WTC11 (cell line): ENCODE measurements around the gene BET1. TPM values are rescaled to one million over a fixed set of nuclear protein-coding genes. Genes with fewer than 3 reads are reported as not detected.

Source experiments
- ATAC-seq: fragments of 200-7000 bp; cut with Tn5 transposase; 2 replicates; pipeline ENCODE4 v1.10.0; 2021; ENCODE audit warnings: mild to moderate bottlenecking, moderate library complexity
- CTCF ChIA-PET: fragments of 300-600 bp; sonication (Branson Sonifier 250); formaldehyde crosslinking; loops from one replicate; lab custom pipeline; 2021; ENCODE audit warnings: antibody characterized with exemption; lab: Charles Lee
- POLR2A ChIA-PET: fragments of 350-600 bp; sonication (Branson Sonifier 250); formaldehyde crosslinking; loops from one replicate; lab custom pipeline; 2021; ENCODE audit warnings: antibody characterized with exemption; lab: Charles Lee
- DNase-seq: peaks from one replicate; pipeline ENCODE4 v3.0.0; 2021; ENCODE audit warnings: low spot score
- H3K27ac Mint-ChIP-seq: 2 replicates; pipeline ENCODE4 v1.8.0; 2021; ENCODE audit warnings: mixed read lengths
- H3K27me3 Mint-ChIP-seq: 2 replicates; pipeline ENCODE4 v1.8.0; 2021; ENCODE audit warnings: low read depth, mild to moderate bottlenecking, moderate library complexity, mixed read lengths
- H3K36me3 Mint-ChIP-seq: 2 replicates; pipeline ENCODE4 v1.8.0; 2021; ENCODE audit warnings: mixed read lengths
- H3K4me1 Mint-ChIP-seq: 2 replicates; pipeline ENCODE4 v1.8.0; 2022; ENCODE audit warnings: mixed read lengths
- H3K4me3 Mint-ChIP-seq: 2 replicates; pipeline ENCODE4 v1.8.0; 2021; ENCODE audit warnings: mild to moderate bottlenecking, moderate library complexity, mixed read lengths
- H3K9me3 Mint-ChIP-seq: 2 replicates; pipeline ENCODE4 v1.8.0; 2021; ENCODE audit warnings: mixed read lengths
- KAT7 ChIP-seq: sonication (generic); formaldehyde crosslinking; IDR thresholded peaks from 2 replicates; pipeline ENCODE4 v1.8.1; 2023; ENCODE audit warnings: missing genetic modification reagents, mild to moderate bottlenecking, borderline replicate concordance
- MYBL2 ChIP-seq: sonication (generic); formaldehyde crosslinking; IDR thresholded peaks from 2 replicates; pipeline ENCODE4 v1.8.1; 2023; ENCODE audit warnings: mild to moderate bottlenecking, moderate library complexity, missing genetic modification reagents
- NFYB ChIP-seq: sonication (generic); formaldehyde crosslinking; conservative IDR thresholded peaks from 2 replicates; pipeline ENCODE4 v1.8.0; 2022; ENCODE audit warnings: low read depth, missing genetic modification reagents
- SP1 ChIP-seq: sonication (generic); formaldehyde crosslinking; conservative IDR thresholded peaks from 2 replicates; pipeline ENCODE4 v1.8.1; 2022; ENCODE audit warnings: missing genetic modification reagents
- TCF7 ChIP-seq: sonication (generic); formaldehyde crosslinking; IDR thresholded peaks from 2 replicates; pipeline ENCODE4 v1.8.0; 2022; ENCODE audit warnings: mild to moderate bottlenecking, low read depth, missing genetic modification reagents, moderate library complexity
- ZNF121 ChIP-seq: sonication (generic); formaldehyde crosslinking; IDR thresholded peaks from 2 replicates; pipeline ENCODE4 v1.8.0; 2023; ENCODE audit warnings: missing genetic modification reagents
- ZNF138 ChIP-seq: sonication (generic); formaldehyde crosslinking; conservative IDR thresholded peaks from 2 replicates; pipeline ENCODE4 v1.8.1; 2022; ENCODE audit warnings: mild to moderate bottlenecking, moderate library complexity, missing genetic modification reagents
- ZNF263 ChIP-seq: sonication (generic); formaldehyde crosslinking; IDR thresholded peaks from 2 replicates; pipeline ENCODE4 v1.8.1; 2022; ENCODE audit warnings: low read depth, mild to moderate bottlenecking, moderate library complexity, missing genetic modification reagents
- ZNF396 ChIP-seq: fragments of 250-450 bp; sonication (Bioruptor Pico); IDR thresholded peaks from 2 replicates; pipeline ENCODE4 v1.8.0; 2021; ENCODE audit warnings: mild to moderate bottlenecking, moderate library complexity, borderline replicate concordance
- ZNF671 ChIP-seq: fragments of 250-450 bp; sonication (Bioruptor Pico); IDR thresholded peaks from 2 replicates; pipeline ENCODE4 v1.8.0; 2021; ENCODE audit warnings: mild to moderate bottlenecking
- total RNA-seq: library from RNA; stranded (reverse); gene quantifications from 3 replicates; pipeline ENCODE4 v1.2.3, GENCODE V29; 2021
- TF ChIP-seq, protein P1 (sequence below): sonication (generic); formaldehyde crosslinking; conservative IDR thresholded peaks from 2 replicates; pipeline ENCODE4 v1.8.1; 2022; ENCODE audit warnings: mild to moderate bottlenecking, missing genetic modification reagents
- TF ChIP-seq, protein P2 (sequence below): sonication (generic); formaldehyde crosslinking; IDR thresholded peaks from 2 replicates; pipeline ENCODE4 v1.8.1; 2022; ENCODE audit warnings: low read depth, mild to moderate bottlenecking, moderate library complexity, missing genetic modification reagents, borderline replicate concordance
- TF ChIP-seq, protein P3 (sequence below): sonication (generic); formaldehyde crosslinking; IDR thresholded peaks from 2 replicates; pipeline ENCODE4 v1.8.0; 2022; ENCODE audit warnings: mild to moderate bottlenecking, missing genetic modification reagents
- TF ChIP-seq, protein P4 (sequence below): fragments of 200-600 bp; IDR thresholded peaks from 2 replicates; pipeline ENCODE4 v1.8.0; 2022; ENCODE audit warnings: antibody characterized with exemption
- TF ChIP-seq, protein P5 (sequence below): sonication (generic); formaldehyde crosslinking; IDR thresholded peaks from 2 replicates; pipeline ENCODE4 v1.8.0; 2022; ENCODE audit warnings: mild to moderate bottlenecking, missing genetic modification reagents
- TF ChIP-seq, protein P6 (sequence below): sonication (generic); formaldehyde crosslinking; IDR thresholded peaks from 2 replicates; pipeline ENCODE4 v1.8.1; 2022; ENCODE audit warnings: missing genetic modification reagents, borderline replicate concordance
- TF ChIP-seq, protein P7 (sequence below): fragments of 250-450 bp; sonication (Bioruptor Pico); conservative IDR thresholded peaks from 2 replicates; pipeline ENCODE4 v1.9.0; 2021; ENCODE audit warnings: mild to moderate bottlenecking
- TF ChIP-seq, protein P8 (sequence below): fragments of 250-450 bp; sonication (Bioruptor Pico); IDR thresholded peaks from 2 replicates; pipeline ENCODE4 v1.9.0; 2021; ENCODE audit warnings: mild to moderate bottlenecking, borderline replicate concordance

The BET1 gene
- total RNA-seq, 1 experiment from 2014 or later: 26.7 TPM

DNA sequence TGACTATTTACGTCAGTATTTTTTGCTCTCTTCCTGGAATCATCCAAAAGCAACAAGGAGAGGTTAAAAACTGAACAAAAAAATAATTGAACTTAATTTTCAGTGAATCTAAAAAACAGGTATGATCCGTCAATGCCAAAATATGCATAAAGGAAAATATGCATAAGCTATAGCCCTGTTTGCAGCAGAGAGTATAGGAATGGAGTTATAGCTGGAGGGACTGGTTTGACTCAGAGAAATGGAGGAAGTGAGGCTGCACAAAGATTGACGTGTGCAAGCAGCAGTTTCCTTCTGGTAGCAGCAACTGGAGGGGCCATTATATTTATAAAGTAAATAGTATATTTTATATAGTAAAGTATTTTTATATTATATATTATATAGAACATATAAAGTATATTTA, 45.5 kb downstream of the BET1 start:
- DNase-seq: no peak
- no peak for ATAC-seq
- Mint-ChIP-seq H3K27me3 (no peaks in the 10 kb centered on the region), H3K4me3 (no peak overlapping the region), H3K27ac (no peak overlapping the region), H3K9me3 (no peaks in the 10 kb centered on the region)
- TF ChIP-seq, protein P1, sequence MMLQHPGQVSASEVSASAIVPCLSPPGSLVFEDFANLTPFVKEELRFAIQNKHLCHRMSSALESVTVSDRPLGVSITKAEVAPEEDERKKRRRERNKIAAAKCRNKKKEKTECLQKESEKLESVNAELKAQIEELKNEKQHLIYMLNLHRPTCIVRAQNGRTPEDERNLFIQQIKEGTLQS (CRISPR knock-in tag): no peak
- TF ChIP-seq TCF7 (CRISPR knock-in tag) (no peak), ZNF671 (no peak), SP1 (CRISPR knock-in tag) (no peak), ZNF263 (CRISPR knock-in tag) (no peak), MYBL2 (no peak), NFYB (CRISPR knock-in tag) (no peak), ZNF121 (no peak), ZNF138 (CRISPR knock-in tag) (no peak), ZNF396 (CRISPR knock-in tag) (no peak), KAT7 (CRISPR knock-in tag) (no peak)
- TF ChIP-seq, protein P2, sequence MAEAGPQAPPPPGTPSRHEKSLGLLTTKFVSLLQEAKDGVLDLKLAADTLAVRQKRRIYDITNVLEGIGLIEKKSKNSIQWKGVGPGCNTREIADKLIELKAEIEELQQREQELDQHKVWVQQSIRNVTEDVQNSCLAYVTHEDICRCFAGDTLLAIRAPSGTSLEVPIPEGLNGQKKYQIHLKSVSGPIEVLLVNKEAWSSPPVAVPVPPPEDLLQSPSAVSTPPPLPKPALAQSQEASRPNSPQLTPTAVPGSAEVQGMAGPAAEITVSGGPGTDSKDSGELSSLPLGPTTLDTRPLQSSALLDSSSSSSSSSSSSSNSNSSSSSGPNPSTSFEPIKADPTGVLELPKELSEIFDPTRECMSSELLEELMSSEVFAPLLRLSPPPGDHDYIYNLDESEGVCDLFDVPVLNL (CRISPR knock-in tag): no peak
- TF ChIP-seq, protein P3, sequence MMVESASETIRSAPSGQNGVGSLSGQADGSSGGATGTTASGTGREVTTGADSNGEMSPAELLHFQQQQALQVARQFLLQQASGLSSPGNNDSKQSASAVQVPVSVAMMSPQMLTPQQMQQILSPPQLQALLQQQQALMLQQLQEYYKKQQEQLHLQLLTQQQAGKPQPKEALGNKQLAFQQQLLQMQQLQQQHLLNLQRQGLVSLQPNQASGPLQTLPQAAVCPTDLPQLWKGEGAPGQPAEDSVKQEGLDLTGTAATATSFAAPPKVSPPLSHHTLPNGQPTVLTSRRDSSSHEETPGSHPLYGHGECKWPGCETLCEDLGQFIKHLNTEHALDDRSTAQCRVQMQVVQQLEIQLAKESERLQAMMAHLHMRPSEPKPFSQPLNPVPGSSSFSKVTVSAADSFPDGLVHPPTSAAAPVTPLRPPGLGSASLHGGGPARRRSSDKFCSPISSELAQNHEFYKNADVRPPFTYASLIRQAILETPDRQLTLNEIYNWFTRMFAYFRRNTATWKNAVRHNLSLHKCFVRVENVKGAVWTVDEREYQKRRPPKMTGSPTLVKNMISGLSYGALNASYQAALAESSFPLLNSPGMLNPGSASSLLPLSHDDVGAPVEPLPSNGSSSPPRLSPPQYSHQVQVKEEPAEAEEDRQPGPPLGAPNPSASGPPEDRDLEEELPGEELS (CRISPR knock-in tag): no peak
- TF ChIP-seq, protein P4, sequence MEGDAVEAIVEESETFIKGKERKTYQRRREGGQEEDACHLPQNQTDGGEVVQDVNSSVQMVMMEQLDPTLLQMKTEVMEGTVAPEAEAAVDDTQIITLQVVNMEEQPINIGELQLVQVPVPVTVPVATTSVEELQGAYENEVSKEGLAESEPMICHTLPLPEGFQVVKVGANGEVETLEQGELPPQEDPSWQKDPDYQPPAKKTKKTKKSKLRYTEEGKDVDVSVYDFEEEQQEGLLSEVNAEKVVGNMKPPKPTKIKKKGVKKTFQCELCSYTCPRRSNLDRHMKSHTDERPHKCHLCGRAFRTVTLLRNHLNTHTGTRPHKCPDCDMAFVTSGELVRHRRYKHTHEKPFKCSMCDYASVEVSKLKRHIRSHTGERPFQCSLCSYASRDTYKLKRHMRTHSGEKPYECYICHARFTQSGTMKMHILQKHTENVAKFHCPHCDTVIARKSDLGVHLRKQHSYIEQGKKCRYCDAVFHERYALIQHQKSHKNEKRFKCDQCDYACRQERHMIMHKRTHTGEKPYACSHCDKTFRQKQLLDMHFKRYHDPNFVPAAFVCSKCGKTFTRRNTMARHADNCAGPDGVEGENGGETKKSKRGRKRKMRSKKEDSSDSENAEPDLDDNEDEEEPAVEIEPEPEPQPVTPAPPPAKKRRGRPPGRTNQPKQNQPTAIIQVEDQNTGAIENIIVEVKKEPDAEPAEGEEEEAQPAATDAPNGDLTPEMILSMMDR: no peak
- TF ChIP-seq, protein P5, sequence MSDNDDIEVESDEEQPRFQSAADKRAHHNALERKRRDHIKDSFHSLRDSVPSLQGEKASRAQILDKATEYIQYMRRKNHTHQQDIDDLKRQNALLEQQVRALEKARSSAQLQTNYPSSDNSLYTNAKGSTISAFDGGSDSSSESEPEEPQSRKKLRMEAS (CRISPR knock-in tag): no peak
- TF ChIP-seq, protein P6, sequence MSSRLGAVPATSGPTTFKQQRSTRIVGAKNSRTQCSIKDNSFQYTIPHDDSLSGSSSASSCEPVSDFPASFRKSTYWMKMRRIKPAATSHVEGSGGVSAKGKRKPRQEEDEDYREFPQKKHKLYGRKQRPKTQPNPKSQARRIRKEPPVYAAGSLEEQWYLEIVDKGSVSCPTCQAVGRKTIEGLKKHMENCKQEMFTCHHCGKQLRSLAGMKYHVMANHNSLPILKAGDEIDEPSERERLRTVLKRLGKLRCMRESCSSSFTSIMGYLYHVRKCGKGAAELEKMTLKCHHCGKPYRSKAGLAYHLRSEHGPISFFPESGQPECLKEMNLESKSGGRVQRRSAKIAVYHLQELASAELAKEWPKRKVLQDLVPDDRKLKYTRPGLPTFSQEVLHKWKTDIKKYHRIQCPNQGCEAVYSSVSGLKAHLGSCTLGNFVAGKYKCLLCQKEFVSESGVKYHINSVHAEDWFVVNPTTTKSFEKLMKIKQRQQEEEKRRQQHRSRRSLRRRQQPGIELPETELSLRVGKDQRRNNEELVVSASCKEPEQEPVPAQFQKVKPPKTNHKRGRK: no peak
- TF ChIP-seq, protein P7, sequence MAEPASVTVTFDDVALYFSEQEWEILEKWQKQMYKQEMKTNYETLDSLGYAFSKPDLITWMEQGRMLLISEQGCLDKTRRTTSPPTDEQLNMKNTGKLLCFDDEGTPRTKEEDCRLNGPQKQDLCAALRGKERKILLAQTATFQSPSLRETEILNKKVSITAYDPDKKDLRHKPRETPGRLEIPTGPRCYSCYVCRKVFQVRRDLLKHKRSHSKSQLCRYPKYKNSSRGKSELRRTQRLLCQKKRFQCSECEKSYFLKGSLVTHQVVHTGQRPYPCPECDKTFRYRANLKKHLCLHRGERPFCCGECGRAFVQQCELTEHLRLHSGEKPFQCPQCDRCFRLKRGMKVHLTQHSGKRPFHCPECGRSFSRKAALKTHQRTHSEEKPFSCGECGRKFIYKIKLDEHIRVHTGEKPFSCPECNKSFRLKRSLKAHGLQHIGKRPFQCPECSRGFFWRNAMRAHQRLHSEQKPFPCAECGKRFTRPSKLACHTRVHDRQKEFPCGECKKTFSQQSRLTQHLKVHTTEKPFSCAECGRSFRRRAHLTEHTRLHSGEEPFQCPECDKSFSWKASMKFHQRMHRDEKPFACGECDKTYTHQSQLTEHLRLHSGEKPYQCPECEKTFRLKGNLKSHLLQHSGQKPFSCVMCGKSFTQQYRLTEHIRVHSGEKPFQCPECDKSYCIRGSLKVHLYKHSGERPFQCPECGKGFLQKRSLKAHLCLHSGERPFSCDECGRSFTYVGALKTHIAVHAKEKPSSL (CRISPR knock-in tag): no peak
- TF ChIP-seq, protein P8, sequence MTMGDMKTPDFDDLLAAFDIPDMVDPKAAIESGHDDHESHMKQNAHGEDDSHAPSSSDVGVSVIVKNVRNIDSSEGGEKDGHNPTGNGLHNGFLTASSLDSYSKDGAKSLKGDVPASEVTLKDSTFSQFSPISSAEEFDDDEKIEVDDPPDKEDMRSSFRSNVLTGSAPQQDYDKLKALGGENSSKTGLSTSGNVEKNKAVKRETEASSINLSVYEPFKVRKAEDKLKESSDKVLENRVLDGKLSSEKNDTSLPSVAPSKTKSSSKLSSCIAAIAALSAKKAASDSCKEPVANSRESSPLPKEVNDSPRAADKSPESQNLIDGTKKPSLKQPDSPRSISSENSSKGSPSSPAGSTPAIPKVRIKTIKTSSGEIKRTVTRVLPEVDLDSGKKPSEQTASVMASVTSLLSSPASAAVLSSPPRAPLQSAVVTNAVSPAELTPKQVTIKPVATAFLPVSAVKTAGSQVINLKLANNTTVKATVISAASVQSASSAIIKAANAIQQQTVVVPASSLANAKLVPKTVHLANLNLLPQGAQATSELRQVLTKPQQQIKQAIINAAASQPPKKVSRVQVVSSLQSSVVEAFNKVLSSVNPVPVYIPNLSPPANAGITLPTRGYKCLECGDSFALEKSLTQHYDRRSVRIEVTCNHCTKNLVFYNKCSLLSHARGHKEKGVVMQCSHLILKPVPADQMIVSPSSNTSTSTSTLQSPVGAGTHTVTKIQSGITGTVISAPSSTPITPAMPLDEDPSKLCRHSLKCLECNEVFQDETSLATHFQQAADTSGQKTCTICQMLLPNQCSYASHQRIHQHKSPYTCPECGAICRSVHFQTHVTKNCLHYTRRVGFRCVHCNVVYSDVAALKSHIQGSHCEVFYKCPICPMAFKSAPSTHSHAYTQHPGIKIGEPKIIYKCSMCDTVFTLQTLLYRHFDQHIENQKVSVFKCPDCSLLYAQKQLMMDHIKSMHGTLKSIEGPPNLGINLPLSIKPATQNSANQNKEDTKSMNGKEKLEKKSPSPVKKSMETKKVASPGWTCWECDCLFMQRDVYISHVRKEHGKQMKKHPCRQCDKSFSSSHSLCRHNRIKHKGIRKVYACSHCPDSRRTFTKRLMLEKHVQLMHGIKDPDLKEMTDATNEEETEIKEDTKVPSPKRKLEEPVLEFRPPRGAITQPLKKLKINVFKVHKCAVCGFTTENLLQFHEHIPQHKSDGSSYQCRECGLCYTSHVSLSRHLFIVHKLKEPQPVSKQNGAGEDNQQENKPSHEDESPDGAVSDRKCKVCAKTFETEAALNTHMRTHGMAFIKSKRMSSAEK (CRISPR knock-in tag): no peak
- TF ChIP-seq, all 79 proteins: peak for 0
- no peaks in the 10 kb centered on the region for H3K36me3 Mint-ChIP-seq
- ChIA-PET CTCF (interaction anchor here (0.9 kb wide), 1 partner anchor 516 kb away, joined by 5 read pairs; no protein-coding TSS in a partner anchor), POLR2A (no interaction called here)
- H3K4me1 Mint-ChIP-seq: no peaks in the 10 kb centered on the region
